Gastroesophageal sphincter (tissue), 3 donors: Measurements from ENCODE around the gene PPP1R16B.

Experiments
- CTCF ChIP-seq, 4 experiments: fragments of 200-600 bp in 2 of 4; fragments of 450-650 bp in 2 of 4; sonication (generic) in 1 of 4; IDR thresholded peaks; one replicate each; pipeline ENCODE4 v1.5.1; 2017 to 2019; ENCODE audit warnings: antibody characterized with exemption in 4 of 4, mild to moderate bottlenecking in 2 of 4, moderate library complexity in 2 of 4
- EP300 ChIP-seq: sonication (generic); formaldehyde crosslinking; IDR thresholded peaks from one replicate; pipeline ENCODE4 v1.6.1; 2017; ENCODE audit warnings: antibody characterized with exemption, mild to moderate bottlenecking
- POLR2A ChIP-seq, 2 donors: fragments of 450-650 bp; IDR thresholded peaks; one replicate each; pipeline ENCODE4 v1.6.1; 2017; ENCODE audit warnings: antibody characterized with exemption in 2 of 2, mild to moderate bottlenecking in 2 of 2, moderate library complexity in 1 of 2
- POLR2AphosphoS5 ChIP-seq: sonication (generic); formaldehyde crosslinking; IDR thresholded peaks from one replicate; pipeline ENCODE4 v1.6.1; 2017; ENCODE audit warnings: antibody characterized with exemption

GRCh38 chr20:38812709-38813573 is 7.4 kb downstream of the PPP1R16B start:
- no peak for TF ChIP-seq CTCF (IDR thresholded peaks at IDR 0.05)
- TF ChIP-seq POLR2A (IDR thresholded peaks at IDR 0.05): no peak
- TF ChIP-seq EP300: no peak
- TF ChIP-seq POLR2AphosphoS5: no peak
